WTC11 (cell line): ENCODE data around the gene MUC12. TPM values are rescaled to one million over a fixed set of nuclear protein-coding genes. Genes with fewer than 3 reads are reported as not detected.

Experiments used
- ATAC-seq: fragments of 200-7000 bp; cut with Tn5 transposase; 2 replicates; pipeline ENCODE4 v1.10.0; 2021; ENCODE audit warnings: mild to moderate bottlenecking, moderate library complexity
- CTCF ChIA-PET: fragments of 300-600 bp; sonication (Branson Sonifier 250); formaldehyde crosslinking; loops from one replicate; lab custom pipeline; 2021; ENCODE audit warnings: antibody characterized with exemption; lab: Charles Lee
- POLR2A ChIA-PET: fragments of 350-600 bp; sonication (Branson Sonifier 250); formaldehyde crosslinking; loops from one replicate; lab custom pipeline; 2021; ENCODE audit warnings: antibody characterized with exemption; lab: Charles Lee
- DNase-seq: peaks from one replicate; pipeline ENCODE4 v3.0.0; 2021; ENCODE audit warnings: low spot score
- H3K27ac Mint-ChIP-seq: 2 replicates; pipeline ENCODE4 v1.8.0; 2021; ENCODE audit warnings: mixed read lengths
- H3K27me3 Mint-ChIP-seq: 2 replicates; pipeline ENCODE4 v1.8.0; 2021; ENCODE audit warnings: low read depth, mild to moderate bottlenecking, moderate library complexity, mixed read lengths
- H3K36me3 Mint-ChIP-seq: 2 replicates; pipeline ENCODE4 v1.8.0; 2021; ENCODE audit warnings: mixed read lengths
- H3K4me1 Mint-ChIP-seq: 2 replicates; pipeline ENCODE4 v1.8.0; 2022; ENCODE audit warnings: mixed read lengths
- H3K4me3 Mint-ChIP-seq: 2 replicates; pipeline ENCODE4 v1.8.0; 2021; ENCODE audit warnings: mild to moderate bottlenecking, moderate library complexity, mixed read lengths
- H3K9me3 Mint-ChIP-seq: 2 replicates; pipeline ENCODE4 v1.8.0; 2021; ENCODE audit warnings: mixed read lengths
- ARID4B ChIP-seq: sonication (generic); formaldehyde crosslinking; IDR thresholded peaks from 2 replicates; pipeline ENCODE4 v1.8.0; 2023; ENCODE audit warnings: missing genetic modification reagents, mild to moderate bottlenecking, borderline replicate concordance
- E2F1 ChIP-seq: sonication (generic); formaldehyde crosslinking; IDR thresholded peaks from 2 replicates; pipeline ENCODE4 v1.8.0; 2022; ENCODE audit warnings: mild to moderate bottlenecking, missing genetic modification reagents
- EMX1 ChIP-seq: fragments of 250-450 bp; sonication (Bioruptor Pico); IDR thresholded peaks from 2 replicates; pipeline ENCODE4 v1.8.0; 2021; ENCODE audit warnings: mild to moderate bottlenecking
- ESRRA ChIP-seq: sonication (generic); formaldehyde crosslinking; IDR thresholded peaks from 2 replicates; pipeline ENCODE4 v1.8.1; 2022; ENCODE audit warnings: mild to moderate bottlenecking, missing genetic modification reagents, borderline replicate concordance
- ETV6 ChIP-seq: sonication (generic); formaldehyde crosslinking; IDR thresholded peaks from 2 replicates; pipeline ENCODE4 v1.8.1; 2022; ENCODE audit warnings: mild to moderate bottlenecking, missing genetic modification reagents
- FOXP1 ChIP-seq: sonication (generic); formaldehyde crosslinking; IDR thresholded peaks from 2 replicates; pipeline ENCODE4 v1.8.0; 2022; ENCODE audit warnings: missing genetic modification reagents, mild to moderate bottlenecking, moderate library complexity, borderline replicate concordance
- IRF1 ChIP-seq: sonication (generic); formaldehyde crosslinking; IDR thresholded peaks from 2 replicates; pipeline ENCODE4 v1.8.0; 2023; ENCODE audit warnings: missing genetic modification reagents
- JUN ChIP-seq: sonication (generic); formaldehyde crosslinking; IDR thresholded peaks from 2 replicates; pipeline ENCODE4 v1.8.0; 2023; ENCODE audit warnings: mild to moderate bottlenecking, missing genetic modification reagents
- NFYB ChIP-seq: sonication (generic); formaldehyde crosslinking; conservative IDR thresholded peaks from 2 replicates; pipeline ENCODE4 v1.8.0; 2022; ENCODE audit warnings: low read depth, missing genetic modification reagents
- OVOL2 ChIP-seq: fragments of 250-450 bp; sonication (Bioruptor Pico); IDR thresholded peaks from 2 replicates; pipeline ENCODE4 v1.9.0; 2021; ENCODE audit warnings: mild to moderate bottlenecking, borderline replicate concordance
- STAT6 ChIP-seq: sonication (generic); formaldehyde crosslinking; conservative IDR thresholded peaks from 2 replicates; pipeline ENCODE4 v1.8.1; 2023; ENCODE audit warnings: mild to moderate bottlenecking, low read depth, missing genetic modification reagents, moderate library complexity
- TP53 ChIP-seq: sonication (generic); formaldehyde crosslinking; IDR thresholded peaks from 2 replicates; pipeline ENCODE4 v1.8.1; 2023; ENCODE audit warnings: mild to moderate bottlenecking, missing genetic modification reagents
- USF1 ChIP-seq: sonication (generic); formaldehyde crosslinking; IDR thresholded peaks from 2 replicates; pipeline ENCODE4 v1.8.0; 2022; ENCODE audit warnings: mild to moderate bottlenecking, missing genetic modification reagents
- ZNF219 ChIP-seq: sonication (generic); formaldehyde crosslinking; IDR thresholded peaks from 2 replicates; pipeline ENCODE4 v1.8.0; 2023; ENCODE audit warnings: missing genetic modification reagents, mild to moderate bottlenecking, borderline replicate concordance
- ZNF263 ChIP-seq: sonication (generic); formaldehyde crosslinking; IDR thresholded peaks from 2 replicates; pipeline ENCODE4 v1.8.1; 2022; ENCODE audit warnings: low read depth, mild to moderate bottlenecking, moderate library complexity, missing genetic modification reagents
- ZNF671 ChIP-seq: fragments of 250-450 bp; sonication (Bioruptor Pico); IDR thresholded peaks from 2 replicates; pipeline ENCODE4 v1.8.0; 2021; ENCODE audit warnings: mild to moderate bottlenecking
- total RNA-seq: library from RNA; stranded (reverse); gene quantifications from 3 replicates; pipeline ENCODE4 v1.2.3, GENCODE V29; 2021
- TF ChIP-seq, protein P1 (sequence below): fragments of 250-450 bp; sonication (Bioruptor Pico); IDR thresholded peaks from 2 replicates; pipeline ENCODE4 v1.9.0; 2021; ENCODE audit warnings: mild to moderate bottlenecking
- TF ChIP-seq, protein P2 (sequence below): sonication (generic); formaldehyde crosslinking; IDR thresholded peaks from 2 replicates; pipeline ENCODE4 v1.8.1; 2022; ENCODE audit warnings: low read depth, mild to moderate bottlenecking, moderate library complexity, missing genetic modification reagents, borderline replicate concordance

Gene MUC12
- total RNA-seq, 1 experiment from 2014 or later, result 5.7 TPM

- TF ChIP-seq ARID4B (CRISPR knock-in tag), result no peak
- no peak for TF ChIP-seq NFYB (CRISPR knock-in tag)
- no peak for TF ChIP-seq EMX1
- TF ChIP-seq E2F1 (CRISPR knock-in tag), result no peak
These were observed 4.7 kb upstream of the MUC12 start (continued) for GRCh38 chr7:100964630-100965029.

- ATAC-seq (peak; percentile 0), DNase-seq (peak; percentile 48)
- H3K27me3 Mint-ChIP-seq, result peaks cover 30% of the 10 kb centered on the region
- H3K36me3 Mint-ChIP-seq, result peaks cover 5% of the 10 kb centered on the region; the same call in 1 of the 2 replicates
- peak overlapping the region; percentile 94 for H3K4me3 Mint-ChIP-seq
- peaks cover 39% of the 10 kb centered on the region for H3K4me1 Mint-ChIP-seq
- ChIA-PET POLR2A (interaction anchor here (1.0 kb wide), 5 partner anchors 14 to 76 kb away, joined by 3 to 12 read pairs (median 4); partner anchors contain the start of genes MUC3A and UFSP1), CTCF (interaction anchor here (0.8 to 2.0 kb wide), 36 partner anchors 7 to 318 kb away, joined by 3 to 27 read pairs (median 6); partner anchors contain the start of genes ACHE, MUC17, MUC3A and POP7)
- H3K27ac Mint-ChIP-seq, result no peak overlapping the region; the same call in 1 of the 2 replicates
- H3K9me3 Mint-ChIP-seq, result no peaks in the 10 kb centered on the region
- TF ChIP-seq JUN (CRISPR knock-in tag) (0 out of 2 replicates have a peak, but pooled peaks have one; percentile 34), IRF1 (CRISPR knock-in tag) (peak; percentile 30; the same call in 1 of the 2 replicates), OVOL2 (no peak), STAT6 (CRISPR knock-in tag) (no peak), TP53 (0 out of 2 replicates have a peak, but pooled peaks have one; percentile 20), ZNF263 (no peak), ETV6 (CRISPR knock-in tag) (peak; percentile 21; the same call in 1 of the 2 replicates), ZNF219 (CRISPR knock-in tag) (no peak), ZNF671 (CRISPR knock-in tag) (no peak), FOXP1 (CRISPR knock-in tag) (no peak), USF1 (peak; percentile 59; the same call in 1 of the 2 replicates), ESRRA (no peak), ARID4B (CRISPR knock-in tag) (0 out of 2 replicates have a peak, but pooled peaks have one; percentile 10)
- TF ChIP-seq, protein P1, sequence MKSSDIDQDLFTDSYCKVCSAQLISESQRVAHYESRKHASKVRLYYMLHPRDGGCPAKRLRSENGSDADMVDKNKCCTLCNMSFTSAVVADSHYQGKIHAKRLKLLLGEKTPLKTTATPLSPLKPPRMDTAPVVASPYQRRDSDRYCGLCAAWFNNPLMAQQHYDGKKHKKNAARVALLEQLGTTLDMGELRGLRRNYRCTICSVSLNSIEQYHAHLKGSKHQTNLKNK (CRISPR knock-in tag), result no peak
- TF ChIP-seq, protein P2, sequence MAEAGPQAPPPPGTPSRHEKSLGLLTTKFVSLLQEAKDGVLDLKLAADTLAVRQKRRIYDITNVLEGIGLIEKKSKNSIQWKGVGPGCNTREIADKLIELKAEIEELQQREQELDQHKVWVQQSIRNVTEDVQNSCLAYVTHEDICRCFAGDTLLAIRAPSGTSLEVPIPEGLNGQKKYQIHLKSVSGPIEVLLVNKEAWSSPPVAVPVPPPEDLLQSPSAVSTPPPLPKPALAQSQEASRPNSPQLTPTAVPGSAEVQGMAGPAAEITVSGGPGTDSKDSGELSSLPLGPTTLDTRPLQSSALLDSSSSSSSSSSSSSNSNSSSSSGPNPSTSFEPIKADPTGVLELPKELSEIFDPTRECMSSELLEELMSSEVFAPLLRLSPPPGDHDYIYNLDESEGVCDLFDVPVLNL (CRISPR knock-in tag), result no peak
These were observed 4.2 kb upstream of the MUC12 start for GRCh38 chr7:100965045-100965722.
